ENCODE data around the gene GDF10. TPM values are rescaled to one million over a fixed set of nuclear protein-coding genes. Genes with fewer than 3 reads are reported as not detected.

Gene GDF10
- total RNA-seq: 0.13 TPM in 1 of 2 replicates, not detected in the other

GRCh38 chr10:47299611-47300428, at the start of gene GDF10:
GDF10 (plus strand) TSS chr10:47300197; CDS start chr10:47300652, 455 bp downstream.

GRCh38 chr10:47322300-47323061, 22.5 kb downstream of the GDF10 start, which contains the start of gene GDF2:
GDF2 (plus strand) TSS chr10:47322454; CDS start chr10:47322669, 215 bp downstream.

GRCh38 chr10:47348138-47348651, 48.2 kb downstream of the GDF10 start, which contains the start of gene RBP3:
RBP3 (plus strand) TSS chr10:47348363; CDS start chr10:47348485, 122 bp downstream.

Other genes with a start within 250 kb of the GDF10 start
- not detected in 2 replicates for gene GDF2, start 22.3 kb downstream of the GDF10 start, total RNA-seq
- gene RBP3, start 48.2 kb downstream of the GDF10 start, total RNA-seq: not detected in 2 replicates
- gene ZNF488, start 84.1 kb downstream of the GDF10 start, total RNA-seq: 0.25 and 1.1 TPM in 2 replicates
- gene ANXA8, start 183.9 kb downstream of the GDF10 start, total RNA-seq: 2.8 and 7.4 TPM in 2 replicates
- not detected in 2 replicates for gene FAM25G, start 191.5 kb downstream of the GDF10 start, total RNA-seq
- 0.63 and 2.1 TPM in 2 replicates for gene AGAP9, start 223.4 kb downstream of the GDF10 start, total RNA-seq